Left ventricle myocardium inferior (tissue), 1 donor: ENCODE results near the gene TMEM200A. TPM values are rescaled to one million over a fixed set of nuclear protein-coding genes. Genes with fewer than 3 reads are reported as not detected.

ENCODE experiments used
- DNase-seq: peaks from one replicate; pipeline ENCODE4 v3.0.0-alpha.2; 2020
- H3K27ac ChIP-seq: fragments of 200-600 bp; replicated peaks from 2 replicates; pipeline ENCODE4 v1.8.0; 2021
- H3K27me3 ChIP-seq: fragments of 200-600 bp; 2 replicates; pipeline ENCODE4 v1.8.0; 2021; ENCODE audit warnings: low read depth
- H3K36me3 ChIP-seq: fragments of 200-600 bp; 2 replicates; pipeline ENCODE4 v1.8.0; 2021
- H3K4me1 ChIP-seq: fragments of 200-600 bp; 2 replicates; pipeline ENCODE4 v1.8.0; 2021
- H3K4me3 ChIP-seq: fragments of 200-600 bp; 2 replicates; pipeline ENCODE4 v1.8.0; 2021; ENCODE audit warnings: mild to moderate bottlenecking, moderate library complexity
- H3K9me3 ChIP-seq: fragments of 200-600 bp; replicated peaks from 2 replicates; pipeline ENCODE4 v1.8.0; 2021
- CTCF ChIP-seq: fragments of 200-600 bp; IDR thresholded peaks from 2 replicates; pipeline ENCODE4 v1.8.0; 2021; ENCODE audit warnings: antibody characterized with exemption, mild to moderate bottlenecking, borderline replicate concordance
- intact Hi-C: fragments of 100-400 bp; cut with micrococcal nuclease; formaldehyde crosslinking; loops from one replicate; pipeline ENCODE4 v1.11.0; 2022
- total RNA-seq: library from RNA; stranded (reverse); fragmentation: NEBNext Ultra II Directional; extraction: Animal tissue kit (Norgen Biotek cat#: 25700); gene quantifications from one replicate; pipeline ENCODE4 v1.2.1, GENCODE V29; 2021
- donor health status: DM: no; HTN: yes; CAD: no; lungs with severe emphysema.

Gene TMEM200A
- total RNA-seq, 1 donor from 2014 or later, result not detected

DNA sequence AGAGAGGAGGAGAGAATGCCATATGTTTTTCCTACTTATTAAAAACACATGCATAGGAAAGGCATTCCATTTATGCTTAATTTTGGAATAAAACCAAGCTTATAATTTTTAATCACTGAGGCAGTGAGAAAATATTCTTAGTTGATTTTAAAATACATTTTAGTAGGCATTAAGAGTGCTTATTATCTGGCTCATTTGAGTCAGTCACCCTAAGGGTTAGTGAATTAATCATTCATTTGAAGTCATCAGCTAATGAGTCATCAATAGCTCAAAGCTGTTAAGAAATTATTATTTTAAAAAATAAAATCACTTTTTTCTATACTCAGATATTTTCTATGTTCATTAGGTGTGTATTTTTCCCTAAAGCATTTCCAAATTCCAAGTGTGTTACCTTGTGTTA, 81.6 kb downstream of the TMEM200A start:
- Histone ChIP-seq H3K9me3 (peaks cover 8% of the 10 kb centered on the region), H3K4me1 (no peaks in the 10 kb centered on the region), H3K27ac (no peak overlapping the region), H3K36me3 (no peaks in the 10 kb centered on the region), H3K27me3 (no peaks in the 10 kb centered on the region), H3K4me3 (no peak overlapping the region)
- intact Hi-C loops, result no loop called here
- TF ChIP-seq CTCF, result no peak
- DNase-seq, result no peak

- Histone ChIP-seq H3K27ac (no peak overlapping the region), H3K36me3 (no peaks in the 10 kb centered on the region), H3K4me1 (no peaks in the 10 kb centered on the region), H3K27me3 (peaks cover 5% of the 10 kb centered on the region), H3K4me3 (no peak overlapping the region), H3K9me3 (peaks cover 8% of the 10 kb centered on the region)
- intact Hi-C loops, result no loop called here
- no peak for DNase-seq
- TF ChIP-seq CTCF, result no peak
Measured at GRCh38 chr6:130452336-130452735, 86.5 kb downstream of the TMEM200A start.

GRCh38 chr6:130453230-130453629, 87.4 kb downstream of the TMEM200A start:
- Histone ChIP-seq H3K27ac (no peak overlapping the region), H3K4me3 (no peak overlapping the region), H3K27me3 (peaks cover 5% of the 10 kb centered on the region), H3K9me3 (peaks cover 8% of the 10 kb centered on the region), H3K4me1 (no peaks in the 10 kb centered on the region), H3K36me3 (no peaks in the 10 kb centered on the region)
- TF ChIP-seq CTCF, result no peak
- DNase-seq, result no peak
- intact Hi-C loops, result no loop called here

GRCh38 chr6:130457605-130458004, 91.8 kb downstream of the TMEM200A start:
- Histone ChIP-seq H3K36me3 (no peaks in the 10 kb centered on the region), H3K4me1 (no peaks in the 10 kb centered on the region), H3K9me3 (no peaks in the 10 kb centered on the region), H3K27ac (no peak overlapping the region), H3K4me3 (no peak overlapping the region), H3K27me3 (peaks cover 5% of the 10 kb centered on the region)
- no peak for TF ChIP-seq CTCF
- intact Hi-C loops, result no loop called here
- no peak for DNase-seq

DNA sequence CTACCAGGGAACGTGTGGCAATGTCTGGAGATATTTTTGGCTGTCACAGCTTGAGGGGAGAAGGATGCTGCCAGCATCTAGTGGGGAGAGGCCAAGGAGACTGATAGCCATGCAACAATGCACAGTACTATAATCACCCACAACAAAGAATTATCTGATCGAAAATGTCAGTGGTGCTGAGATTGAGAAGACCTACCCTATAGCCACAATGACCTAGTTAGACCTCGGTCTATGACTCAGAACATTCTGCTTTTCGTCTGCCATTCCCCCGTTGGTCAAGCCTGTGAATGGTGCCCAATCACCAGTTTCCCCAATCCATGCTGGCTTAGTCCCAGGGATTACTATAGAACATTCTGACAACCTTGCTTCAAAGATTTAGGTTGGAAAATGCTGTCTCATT, 93.5 kb downstream of the TMEM200A start:
- H3K27ac ChIP-seq, result no peak overlapping the region
- intact Hi-C loops, result no loop called here
- H3K4me3 ChIP-seq, result no peak overlapping the region
- H3K27me3 ChIP-seq, result peaks cover 5% of the 10 kb centered on the region
- H3K36me3 ChIP-seq, result no peaks in the 10 kb centered on the region
- TF ChIP-seq CTCF, result no peak
- no peaks in the 10 kb centered on the region for H3K4me1 ChIP-seq
- DNase-seq, result no peak
- no peaks in the 10 kb centered on the region for H3K9me3 ChIP-seq

DNA sequence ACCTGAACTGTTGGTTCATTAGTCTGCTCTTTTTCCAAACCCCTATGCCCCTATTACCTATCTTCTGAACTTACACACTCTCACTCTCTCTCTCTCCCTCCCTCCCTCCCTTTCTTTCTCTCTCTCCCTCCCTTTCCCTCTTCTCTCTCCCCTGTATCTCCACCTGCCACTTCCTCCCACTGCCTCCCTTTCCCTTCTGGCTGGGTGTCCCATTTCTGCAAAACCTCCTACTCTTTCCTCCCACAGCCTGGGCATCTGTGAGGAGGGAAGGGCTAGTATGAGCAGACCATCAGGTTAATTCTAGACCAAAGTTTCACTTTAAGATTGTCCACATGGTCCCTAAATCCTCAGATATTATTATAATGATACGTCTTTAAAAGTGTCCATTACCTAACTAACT, 95.1 kb downstream of the TMEM200A start:
- no peak for TF ChIP-seq CTCF
- Histone ChIP-seq H3K4me1 (no peaks in the 10 kb centered on the region), H3K36me3 (no peaks in the 10 kb centered on the region), H3K9me3 (no peaks in the 10 kb centered on the region), H3K27me3 (no peaks in the 10 kb centered on the region), H3K4me3 (no peak overlapping the region), H3K27ac (no peak overlapping the region)
- intact Hi-C loops, result no loop called here
- DNase-seq, result no peak
